A172 (cell line): Measurements from ENCODE around the gene DHCR24. TPM values are rescaled to one million over a fixed set of nuclear protein-coding genes. Genes with fewer than 3 reads are reported as not detected.

Experiments
- DNase-seq: peaks from one replicate; pipeline ENCODE4 v3.0.0-alpha.2; 2015; ENCODE audit warnings: low spot score
- total RNA-seq: library from RNA; depleted of rRNA; stranded (reverse); fragments of >200 nt; shearing (Covaris generic); gene quantifications from 2 replicates; pipeline ENCODE4 v1.2.3, GENCODE V29; 2014

Gene DHCR24
- total RNA-seq, 1 experiment from 2014 or later, result 51.3 TPM

GRCh38 chr1:54845772-54846171, 41.2 kb downstream of the DHCR24 start:
- DNase-seq, result no peak

GRCh38 chr1:54844564-54844963, 42.4 kb downstream of the DHCR24 start:
- DNase-seq, result no peak

GRCh38 chr1:54843449-54843848, 43.5 kb downstream of the DHCR24 start:
- DNase-seq, result no peak

GRCh38 chr1:54842963-54843362, 44.0 kb downstream of the DHCR24 start:
- no peak for DNase-seq

- no peak for DNase-seq
Observed at GRCh38 chr1:54842206-54842915, 44.6 kb downstream of the DHCR24 start.

GRCh38 chr1:54839824-54840223, 47.2 kb downstream of the DHCR24 start:
- DNase-seq, result no peak

GRCh38 chr1:54838565-54839180, 48.3 kb downstream of the DHCR24 start:
- no peak for DNase-seq

GRCh38 chr1:54837002-54837853, 49.8 kb downstream of the DHCR24 start:
- no peak for DNase-seq

GRCh38 chr1:54836594-54836993, 50.4 kb downstream of the DHCR24 start:
- no peak for DNase-seq

GRCh38 chr1:54835970-54836369, 51.0 kb downstream of the DHCR24 start:
- no peak for DNase-seq

GRCh38 chr1:54835131-54835898, 51.7 kb downstream of the DHCR24 start:
- no peak for DNase-seq

GRCh38 chr1:54834007-54834541, 52.9 kb downstream of the DHCR24 start:
- no peak for DNase-seq

GRCh38 chr1:54833121-54833520, 53.9 kb downstream of the DHCR24 start:
- DNase-seq, result no peak

- no peak for DNase-seq
Observed at GRCh38 chr1:54826226-54826816, 60.7 kb downstream of the DHCR24 start.

- DNase-seq, result no peak
Observed at GRCh38 chr1:54825696-54826095, 61.3 kb downstream of the DHCR24 start.

GRCh38 chr1:54823670-54824069, 63.3 kb downstream of the DHCR24 start:
- DNase-seq, result no peak

GRCh38 chr1:54819733-54820132, 67.3 kb downstream of the DHCR24 start:
- DNase-seq, result no peak

GRCh38 chr1:54819195-54819536, 67.8 kb downstream of the DHCR24 start:
- DNase-seq, result no peak

- no peak for DNase-seq
Observed at GRCh38 chr1:54818461-54819194, 68.4 kb downstream of the DHCR24 start.

GRCh38 chr1:54816951-54817350, 70.0 kb downstream of the DHCR24 start:
- no peak for DNase-seq

- no peak for DNase-seq
Observed at GRCh38 chr1:54816130-54816529, 70.9 kb downstream of the DHCR24 start.
